ENCODE data around the gene HDDC2.

GRCh38 chr6:125245523-125246264, 56.1 kb downstream of the HDDC2 start:
- TF ChIP-seq CTCF (IDR thresholded peaks at IDR 0.05; ENCODE audit: low read depth, low read length, poor library complexity, severe bottlenecking) (no peak), EZH2phosphoT487 (IDR thresholded peaks at IDR 0.05; ENCODE audit: borderline replicate concordance, low read length) (no peak)
